Sigmoid colon (tissue), 7 donors: ENCODE data around the gene LDLRAD4. TPM values are rescaled to one million over a fixed set of nuclear protein-coding genes. Genes with fewer than 3 reads are reported as not detected.

Experiments
- DNase-seq: peaks from one replicate; pipeline ENCODE4 v3.0.0-alpha.2; 2019
- H3K27ac ChIP-seq, 4 donors: fragments of 200-600 bp; sonication (generic); one replicate each; pipeline ENCODE4 v1.5.1; 2016 to 2019; ENCODE audit warnings: mild to moderate bottlenecking in 1 of 4
- H3K27me3 ChIP-seq, 3 donors: fragments of 200-600 bp; sonication (generic); one replicate each; pipeline ENCODE4 v1.5.1; 2019; ENCODE audit warnings: mild to moderate bottlenecking in 1 of 3
- H3K36me3 ChIP-seq, 4 donors: fragments of 200-600 bp; sonication (generic); one replicate each; pipeline ENCODE4 v1.5.1; 2016 to 2019
- H3K4me1 ChIP-seq, 4 donors: fragments of 200-600 bp; sonication (generic); one replicate each; pipeline ENCODE4 v1.5.1; 2017 to 2019
- H3K4me3 ChIP-seq, 4 donors: fragments of 200-600 bp; sonication (generic); one replicate each; pipeline ENCODE4 v1.5.1; 2017 to 2019; ENCODE audit warnings: mild to moderate bottlenecking in 2 of 4, moderate library complexity in 1 of 4
- H3K9me3 ChIP-seq, 4 donors: fragments of 200-600 bp in 3 of 4; sonication (generic) in 3 of 4; one replicate each; pipeline versions ENCODE4 v1.5.1 to v1.6.1; 2013 to 2019
- EP300 ChIP-seq, 4 donors: sonication (generic); formaldehyde crosslinking; IDR thresholded peaks; one replicate each; pipeline ENCODE4 v1.6.1; 2017; ENCODE audit warnings: antibody characterized with exemption in 4 of 4
- POLR2A ChIP-seq, 2 donors: fragments of 450-650 bp; IDR thresholded peaks; one replicate each; pipeline ENCODE4 v1.6.1; 2016; ENCODE audit warnings: antibody characterized with exemption in 2 of 2, mild to moderate bottlenecking in 2 of 2, moderate library complexity in 2 of 2
- POLR2AphosphoS5 ChIP-seq, 4 donors: sonication (generic); formaldehyde crosslinking; IDR thresholded peaks; one replicate each; pipeline ENCODE4 v1.6.1; 2017; ENCODE audit warnings: antibody characterized with exemption in 4 of 4
- WGBS, 2 donors: extraction: QIAGEN DNeasy Blood & Tissue Kit; methylation state at CpG; one replicate each; pipeline ENCODE4 v1.1.7; 2013; 5-methylcytosine and 5-hydroxymethylcytosine counted together
- intact Hi-C: fragments of 100-400 bp; cut with DNase I; formaldehyde crosslinking; loops from one replicate; pipeline ENCODE4 v1.15.1; 2023
- polyA plus RNA-seq, 3 donors: library from polyadenylated mRNA; stranded (reverse); fragments of 200-250 nt; gene quantifications; one replicate each; pipeline ENCODE4 v1.2.3, GENCODE V29; 2013
- total RNA-seq, 4 donors: library from RNA; depleted of rRNA; stranded (reverse); fragments of >200 nt; gene quantifications; one replicate each; pipeline ENCODE4 v1.1.0, GENCODE V29; 2016
- TF ChIP-seq, protein P1 (sequence below), 4 experiments: fragments of 450-650 bp in 3 of 4; fragments of 200-600 bp in 1 of 4; IDR thresholded peaks; one replicate each; pipeline ENCODE4 v1.5.1; 2016 to 2019; ENCODE audit warnings: antibody characterized with exemption in 4 of 4, mild to moderate bottlenecking in 3 of 4, moderate library complexity in 2 of 4
- donor health status: healthy with polysubstance abuse.
- donor health status: Bipolar disorder and iron deficiency.
- donor health status: healthy.

The LDLRAD4 gene
- total and polyA plus RNA-seq, 7 donors = 1.2 to 28.2 (median 17.2) TPM

DNA sequence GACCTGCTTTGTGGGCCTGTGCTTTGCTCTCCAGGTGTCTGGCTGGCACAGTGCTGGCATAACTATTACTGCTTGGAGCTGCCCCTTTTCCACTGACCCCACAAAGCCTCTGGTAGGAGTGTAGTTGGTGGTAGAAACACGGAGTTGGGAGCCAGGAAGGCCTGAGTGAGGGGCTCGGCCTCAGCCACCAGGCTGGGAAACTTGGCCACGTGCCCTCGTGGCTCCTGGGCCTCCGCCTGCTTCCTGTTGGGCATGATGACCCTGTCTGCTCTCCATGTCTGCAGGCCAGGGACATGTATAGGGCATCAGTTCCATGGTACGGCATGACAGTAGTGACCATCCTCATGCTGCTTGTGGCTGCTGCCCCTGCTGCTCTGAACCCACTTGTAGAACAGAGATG is 266.6 kb downstream of the LDLRAD4 start:
- Histone ChIP-seq H3K9me3 (no peaks in the 10 kb centered on the region), H3K36me3 (no peaks in the 10 kb centered on the region), H3K27me3 (no peaks in the 10 kb centered on the region), H3K4me1 (peaks cover 0 to 15% (median 6%) of the 10 kb centered on the region in 4 donors), H3K4me3 (no peak overlapping the region), H3K27ac (no peak overlapping the region)
- TF ChIP-seq EP300 (IDR thresholded peaks at IDR 0.05) (no peak), POLR2A (IDR thresholded peaks at IDR 0.05) (no peak), POLR2AphosphoS5 (IDR thresholded peaks at IDR 0.05) (no peak)
- TF ChIP-seq, protein P1, sequence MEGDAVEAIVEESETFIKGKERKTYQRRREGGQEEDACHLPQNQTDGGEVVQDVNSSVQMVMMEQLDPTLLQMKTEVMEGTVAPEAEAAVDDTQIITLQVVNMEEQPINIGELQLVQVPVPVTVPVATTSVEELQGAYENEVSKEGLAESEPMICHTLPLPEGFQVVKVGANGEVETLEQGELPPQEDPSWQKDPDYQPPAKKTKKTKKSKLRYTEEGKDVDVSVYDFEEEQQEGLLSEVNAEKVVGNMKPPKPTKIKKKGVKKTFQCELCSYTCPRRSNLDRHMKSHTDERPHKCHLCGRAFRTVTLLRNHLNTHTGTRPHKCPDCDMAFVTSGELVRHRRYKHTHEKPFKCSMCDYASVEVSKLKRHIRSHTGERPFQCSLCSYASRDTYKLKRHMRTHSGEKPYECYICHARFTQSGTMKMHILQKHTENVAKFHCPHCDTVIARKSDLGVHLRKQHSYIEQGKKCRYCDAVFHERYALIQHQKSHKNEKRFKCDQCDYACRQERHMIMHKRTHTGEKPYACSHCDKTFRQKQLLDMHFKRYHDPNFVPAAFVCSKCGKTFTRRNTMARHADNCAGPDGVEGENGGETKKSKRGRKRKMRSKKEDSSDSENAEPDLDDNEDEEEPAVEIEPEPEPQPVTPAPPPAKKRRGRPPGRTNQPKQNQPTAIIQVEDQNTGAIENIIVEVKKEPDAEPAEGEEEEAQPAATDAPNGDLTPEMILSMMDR (IDR thresholded peaks at IDR 0.05) = no peak
- 81 to 84% methylated on average over 6 of the region's 6 CpGs for WGBS, 2 donors
- DNase-seq = no peak
- intact Hi-C loops = no loop called here

DNA sequence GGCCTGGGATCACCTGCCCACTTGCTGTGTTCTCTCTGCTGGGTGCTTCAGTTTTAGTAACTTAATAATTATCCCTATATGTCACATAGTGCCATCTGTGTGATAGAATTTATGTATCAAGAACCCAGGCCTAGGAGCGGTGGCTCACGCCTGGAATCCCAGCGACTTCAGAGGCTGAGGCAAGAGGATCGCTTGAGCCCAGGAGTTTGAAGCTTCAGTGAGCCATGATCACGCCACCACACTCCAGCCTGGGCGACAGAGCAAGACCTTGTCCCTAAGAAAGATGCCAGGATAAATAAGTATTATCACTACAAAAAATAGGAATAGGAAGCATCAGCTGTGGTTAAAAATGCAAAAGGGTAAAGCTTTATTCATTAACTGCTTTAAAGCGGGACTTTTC is 267.0 kb downstream of the LDLRAD4 start:
- Histone ChIP-seq H3K4me3 (no peak overlapping the region), H3K4me1 (peaks cover 0 to 17% (median 8%) of the 10 kb centered on the region in 4 donors), H3K9me3 (no peaks in the 10 kb centered on the region), H3K27me3 (no peaks in the 10 kb centered on the region), H3K27ac (peak overlapping the region in 1 of 4 donors; percentile 11), H3K36me3 (no peaks in the 10 kb centered on the region)
- TF ChIP-seq POLR2A (IDR thresholded peaks at IDR 0.05) = no peak
- TF ChIP-seq EP300 (IDR thresholded peaks at IDR 0.05) = no peak
- TF ChIP-seq, protein P1 (IDR thresholded peaks at IDR 0.05) = no peak
- TF ChIP-seq POLR2AphosphoS5 (IDR thresholded peaks at IDR 0.05) = no peak
- 96 to 98% methylated on average over 7 of the region's 7 CpGs for WGBS, 2 donors
- no peak for DNase-seq
- intact Hi-C loops = no loop called here

DNA sequence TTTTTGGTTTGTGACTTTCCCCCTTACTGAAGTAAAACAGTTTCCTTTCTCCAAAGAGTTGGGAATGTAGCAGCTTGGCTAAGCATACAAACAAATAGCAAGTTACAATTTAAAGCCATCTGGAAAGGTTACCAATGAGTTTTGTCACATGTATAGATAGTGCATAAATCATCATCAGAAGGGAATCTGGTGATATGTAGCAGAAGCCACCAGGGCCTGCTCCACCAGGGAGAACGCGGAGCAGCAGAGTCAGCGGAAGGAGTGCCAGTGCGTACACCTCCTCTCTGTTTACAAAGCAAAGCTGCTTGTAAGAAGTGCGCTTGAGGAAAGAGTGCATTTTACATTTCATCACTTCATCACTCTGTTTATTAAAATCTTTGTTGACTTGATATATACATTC is 267.7 kb downstream of the LDLRAD4 start:
- Histone ChIP-seq H3K27me3 (no peaks in the 10 kb centered on the region), H3K9me3 (no peaks in the 10 kb centered on the region), H3K27ac (peak overlapping the region in 1 of 4 donors; percentile 11), H3K36me3 (no peaks in the 10 kb centered on the region), H3K4me3 (no peak overlapping the region), H3K4me1 (peaks cover 0 to 23% (median 11%) of the 10 kb centered on the region in 4 donors)
- no peak for DNase-seq
- intact Hi-C loops = no loop called here
- whole genome bisulfite sequencing, 2 donors = 92 to 94% methylated on average over 5 of the region's 5 CpGs
- TF ChIP-seq EP300 (IDR thresholded peaks at IDR 0.05) (no peak), POLR2A (IDR thresholded peaks at IDR 0.05) (no peak), POLR2AphosphoS5 (IDR thresholded peaks at IDR 0.05) (peak in 1 of 4 donors; percentile 30)
- TF ChIP-seq, protein P1 (IDR thresholded peaks at IDR 0.05) = no peak

DNA sequence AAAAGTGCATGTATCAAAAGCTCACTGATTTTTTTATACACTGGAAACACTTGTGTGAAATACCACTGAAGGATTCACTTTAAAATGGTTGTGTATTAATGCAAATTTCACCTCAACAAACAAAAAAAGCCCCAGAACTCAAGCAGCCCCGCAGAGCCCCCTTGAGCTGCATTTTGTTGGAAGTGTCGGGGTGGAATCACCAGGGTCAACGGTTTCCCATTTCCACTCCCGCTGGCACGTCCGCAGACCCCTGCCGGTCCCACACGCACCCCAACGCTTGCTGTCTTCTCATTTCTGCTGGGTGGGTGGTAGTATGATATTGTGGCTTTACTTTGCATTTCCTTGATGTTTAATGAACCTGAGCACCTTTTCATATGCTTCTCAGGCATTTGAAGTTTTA is 268.1 kb downstream of the LDLRAD4 start:
- Histone ChIP-seq H3K9me3 (no peaks in the 10 kb centered on the region), H3K27me3 (no peaks in the 10 kb centered on the region), H3K36me3 (no peaks in the 10 kb centered on the region), H3K4me1 (peaks cover 0 to 26% (median 12%) of the 10 kb centered on the region in 4 donors), H3K4me3 (no peak overlapping the region), H3K27ac (no peak overlapping the region)
- intact Hi-C loops = no loop called here
- TF ChIP-seq POLR2AphosphoS5 (IDR thresholded peaks at IDR 0.05) = no peak
- TF ChIP-seq, protein P1 (IDR thresholded peaks at IDR 0.05) = no peak
- TF ChIP-seq POLR2A (IDR thresholded peaks at IDR 0.05) = no peak
- WGBS, 2 donors = 83 to 84% methylated on average over 9 of the region's 9 CpGs
- DNase-seq = no peak

DNA sequence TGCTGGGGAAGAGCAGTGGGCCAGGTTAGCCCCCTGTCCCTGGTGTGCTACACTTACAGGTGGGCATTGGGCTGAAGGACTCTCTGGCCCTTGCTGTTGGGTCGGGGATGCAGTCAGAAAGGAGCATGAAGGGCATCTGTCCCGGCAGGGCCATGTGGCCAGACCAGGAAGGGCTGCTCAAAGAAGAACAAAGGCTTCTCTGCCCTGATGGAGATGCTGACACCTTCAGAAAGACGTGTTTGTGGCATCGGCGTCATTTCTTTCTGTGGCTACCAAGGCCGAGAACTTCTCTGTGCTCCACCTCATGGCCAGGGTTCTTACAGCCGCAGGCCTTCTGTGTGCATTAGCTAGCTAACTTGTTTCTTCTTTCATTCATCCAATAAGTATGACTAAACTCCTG is 268.7 kb downstream of the LDLRAD4 start:
- WGBS, 2 donors = 82 to 83% methylated on average over 7 of the region's 7 CpGs
- H3K4me3 ChIP-seq = no peak overlapping the region

More for the DNA sequence above, 268.7 kb downstream of the LDLRAD4 start:
- TF ChIP-seq EP300 (IDR thresholded peaks at IDR 0.05) (no peak), POLR2AphosphoS5 (IDR thresholded peaks at IDR 0.05) (no peak), POLR2A (IDR thresholded peaks at IDR 0.05) (no peak)
- TF ChIP-seq, protein P1 (IDR thresholded peaks at IDR 0.05) = no peak
- DNase-seq = no peak
- Histone ChIP-seq H3K27ac (no peak overlapping the region), H3K27me3 (no peaks in the 10 kb centered on the region), H3K9me3 (no peaks in the 10 kb centered on the region), H3K36me3 (no peaks in the 10 kb centered on the region), H3K4me1 (peaks cover 0 to 28% (median 12%) of the 10 kb centered on the region in 4 donors)
- intact Hi-C loops = no loop called here
